IMR-90 (cell line): ENCODE measurements around the gene ZNF410. TPM values are rescaled to one million over a fixed set of nuclear protein-coding genes. Genes with fewer than 3 reads are reported as not detected.

ENCODE experiments used
- ATAC-seq: fragments of 200-7000 bp; cut with Tn5 transposase; 2 replicates; pipeline ENCODE4 v1.9.1; 2020; ENCODE audit warnings: low read depth, mild to moderate bottlenecking, moderate library complexity
- BruUV-seq: library from RNA; stranded (reverse); fragments of 400-500 nt; replicated peaks from 2 replicates; lab custom pipeline; 2021; lab: Mats Ljungman, UMichigan
- CTCF ChIA-PET: fragments of 300-600 bp; formaldehyde crosslinking; extraction: SDS; loops from one replicate; lab custom pipeline; 2021; ENCODE audit warnings: antibody characterized with exemption; lab: Yijun Ruan, JAX
- POLR2A ChIA-PET: fragments of 300-600 bp; sonication (Branson Sonifier 250); formaldehyde crosslinking; loops from one replicate; lab custom pipeline; 2022; ENCODE audit warnings: antibody characterized with exemption; ENCODE audit not compliant: unreplicated experiment; lab: Charles Lee
- DNase-seq: peaks from one replicate; pipeline ENCODE4 v3.0.0; 2013
- H2AFZ ChIP-seq: replicated peaks from 2 replicates; pipeline ENCODE3; 2013; ENCODE audit warnings: low read length, mild to moderate bottlenecking; ENCODE audit not compliant: poor library complexity
- H2AK5ac ChIP-seq: 2 replicates; pipeline ENCODE4 v1.6.1; 2013; ENCODE audit warnings: low read depth, low read length, inconsistent platforms
- H2AK9ac ChIP-seq: replicated peaks from 2 replicates; pipeline ENCODE3; 2013; ENCODE audit warnings: mild to moderate bottlenecking, low read depth, low read length, moderate library complexity; ENCODE audit not compliant: poor library complexity
- H2BK120ac ChIP-seq: 2 replicates; pipeline ENCODE4 v1.6.1; 2013; ENCODE audit warnings: low read depth, low read length, inconsistent platforms
- H2BK15ac ChIP-seq: 3 replicates; pipeline ENCODE4 v1.6.1; 2013; ENCODE audit warnings: low read depth, low read length, inconsistent platforms
- H2BK20ac ChIP-seq: 2 replicates; pipeline ENCODE4 v1.6.1; 2013; ENCODE audit warnings: low read depth, mild to moderate bottlenecking, inconsistent platforms, low read length, moderate library complexity
- H2BK5ac ChIP-seq: 2 replicates; pipeline ENCODE4 v1.6.1; 2013; ENCODE audit warnings: mild to moderate bottlenecking, low read depth, low read length, inconsistent platforms; ENCODE audit not compliant: poor library complexity, severe bottlenecking
- H3K14ac ChIP-seq: replicated peaks from 2 replicates; pipeline ENCODE4 v1.6.1; 2013; ENCODE audit warnings: low read depth, low read length, inconsistent platforms
- H3K18ac ChIP-seq: 2 replicates; pipeline ENCODE4 v1.6.1; 2013; ENCODE audit warnings: low read depth, low read length, control low read depth
- H3K23ac ChIP-seq: 2 replicates; pipeline ENCODE4 v1.6.1; 2013; ENCODE audit warnings: low read depth, low read length, inconsistent platforms
- H3K27ac ChIP-seq: 2 replicates; pipeline ENCODE4 v1.5.1; 2013; ENCODE audit warnings: mild to moderate bottlenecking, control low read depth, low read length; ENCODE audit not compliant: insufficient read depth
- H3K27me3 ChIP-seq: 2 replicates; pipeline ENCODE4 v1.6.1; 2013; ENCODE audit warnings: low read length; ENCODE audit not compliant: control insufficient read depth, insufficient read depth
- H3K36me3 ChIP-seq: 2 replicates; pipeline ENCODE4 v1.6.1; 2013; ENCODE audit warnings: low read length, mixed read lengths; ENCODE audit not compliant: control insufficient read depth, insufficient read depth
- H3K4ac ChIP-seq: 2 replicates; pipeline ENCODE4 v1.6.1; 2013; ENCODE audit warnings: low read depth, low read length, inconsistent platforms
- H3K4me1 ChIP-seq: 2 replicates; pipeline ENCODE4 v1.6.1; 2013; ENCODE audit warnings: low read length, mixed read lengths; ENCODE audit not compliant: control insufficient read depth, insufficient read depth
- H3K4me2 ChIP-seq: 2 replicates; pipeline ENCODE4 v1.6.1; 2013; ENCODE audit warnings: low read depth, mild to moderate bottlenecking, control low read depth, low read length, moderate library complexity
- H3K4me3 ChIP-seq: 2 replicates; pipeline ENCODE4 v1.5.1; 2013; ENCODE audit warnings: low read depth, mild to moderate bottlenecking, control low read depth, low read length, moderate library complexity; ENCODE audit not compliant: insufficient read depth
- H3K56ac ChIP-seq: 2 replicates; pipeline ENCODE4 v1.6.1; 2013; ENCODE audit warnings: low read length, inconsistent platforms; ENCODE audit not compliant: insufficient read depth; ENCODE audit errors: extremely low read depth
- H3K79me1 ChIP-seq, 2 experiments: 2 replicates each; pipeline ENCODE4 v1.6.1; 2013; ENCODE audit warnings: low read length in 2 of 2, inconsistent platforms in 1 of 2, low read depth in 1 of 2
- H3K9ac ChIP-seq: 2 replicates; pipeline ENCODE4 v1.6.1; 2013; ENCODE audit warnings: low read depth, low read length, control low read depth
- H3K9me1 ChIP-seq: 2 replicates; pipeline ENCODE4 v1.6.1; 2013; ENCODE audit warnings: low read length, inconsistent platforms; ENCODE audit not compliant: insufficient read depth
- H3K9me3 ChIP-seq: 2 replicates; pipeline ENCODE4 v1.6.1; 2013; ENCODE audit warnings: low read length; ENCODE audit not compliant: control insufficient read depth, insufficient read depth
- H4K20me1 ChIP-seq: 2 replicates; pipeline ENCODE4 v1.6.1; 2013; ENCODE audit warnings: low read length, inconsistent platforms; ENCODE audit not compliant: insufficient read depth
- H4K5ac ChIP-seq: 2 replicates; pipeline ENCODE4 v1.6.1; 2013; ENCODE audit warnings: mild to moderate bottlenecking, low read depth, low read length, control low read depth
- H4K8ac ChIP-seq, 2 experiments: 2 replicates each; pipeline ENCODE4 v1.6.1; 2013; ENCODE audit warnings: low read depth in 2 of 2, low read length in 2 of 2, control low read depth in 1 of 2, inconsistent platforms in 1 of 2
- H4K91ac ChIP-seq: 2 replicates; pipeline ENCODE4 v1.6.1; 2013; ENCODE audit warnings: low read depth, low read length, inconsistent platforms; ENCODE audit not compliant: insufficient read depth
- CEBPB ChIP-seq: IDR thresholded peaks from 2 replicates; pipeline ENCODE4 v1.6.1; 2012; ENCODE audit warnings: low read depth, low read length, improper control_type of control experiment
- CHD1 ChIP-seq: IDR thresholded peaks from 2 replicates; pipeline ENCODE4 v1.6.1; 2012; ENCODE audit warnings: low read depth, low read length, improper control_type of control experiment
- whole genome bisulfite sequencing, 2 experiments: methylation state at CpG; one replicate each; pipeline versions ENCODE4 v1.1.5 to v1.1.7; 2013; ENCODE audit warnings: missing lambda C conversion rate in 2 of 2; ENCODE audit not compliant: insufficient read length in 1 of 2; ENCODE audit errors: extremely low coverage in 2 of 2; 5-methylcytosine and 5-hydroxymethylcytosine counted together
- dilution Hi-C: fragments of 300-500 bp; cut with HindIII; formaldehyde crosslinking; loops from one replicate; pipeline ENCODE4 v1.14.3; 2018; ENCODE audit warnings: low sequenced_read_pairs; ENCODE audit not compliant: unreplicated experiment
- in situ Hi-C: fragments of 300-500 bp; cut with MboI; formaldehyde crosslinking; loops from 3 replicates; pipeline ENCODE4 v1.14.3; 2019; ENCODE audit warnings: low sequenced_read_pairs, inconsistent platforms, mixed read lengths
- intact Hi-C: fragments of 100-400 bp; cut with micrococcal nuclease; formaldehyde crosslinking; loops from 2 replicates; pipeline ENCODE4 v1.10.0; 2022
- polyA plus RNA-seq, 3 experiments: library from polyadenylated mRNA; depleted of rRNA; stranded (reverse); fragments of >200 nt; gene quantifications; 2 replicates each; pipeline ENCODE4 v1.2.3, GENCODE V29; 2012; ENCODE audit warnings: low replicate concordance in 1 of 3
- total RNA-seq: library from RNA; depleted of rRNA; stranded (reverse); fragments of >200 nt; gene quantifications from 2 replicates; pipeline ENCODE4 v1.2.3, GENCODE V29; 2012

The ZNF410 gene
- total and polyA plus RNA-seq, 2 of the 4 experiments (the other 2 are of a cell fraction) = 27.9 to 89.1 TPM

GRCh38 chr14:73903028-73903427, 16.4 kb downstream of the ZNF410 start:
- intact Hi-C loops = no loop called here

More at GRCh38 chr14:73903028-73903427, 16.4 kb downstream of the ZNF410 start:
- Histone ChIP-seq H3K36me3 (peaks cover 44% of the 10 kb centered on the region), H3K4ac (no peak overlapping the region), H4K8ac (no peak overlapping the region), H2AFZ (no peak overlapping the region), H3K9me1 (peaks cover 4% of the 10 kb centered on the region; the same call in 1 of the 2 replicates), H4K5ac (no peak overlapping the region), H3K14ac (no peak overlapping the region), H4K91ac (no peak overlapping the region), H4K20me1 (peaks cover 9% of the 10 kb centered on the region; the same call in 1 of the 2 replicates), H3K4me1 (no peaks in the 10 kb centered on the region), H2BK120ac (no peak overlapping the region), H3K18ac (no peak overlapping the region), H3K4me3 (no peak overlapping the region), H2BK5ac (no peak overlapping the region), H2BK20ac (no peak overlapping the region), H3K27ac (no peak overlapping the region), H3K9ac (no peak overlapping the region), H2AK5ac (no peak overlapping the region), H3K4me2 (no peak overlapping the region), H3K79me1 (peaks cover 26 to 27% of the 10 kb centered on the region in 2 experiments), H3K56ac (no peak overlapping the region), H2BK15ac (no peak overlapping the region), H3K23ac (no peak overlapping the region), H3K27me3 (no peaks in the 10 kb centered on the region), H2AK9ac (no peak overlapping the region), H3K9me3 (no peaks in the 10 kb centered on the region)
- no TSS peak for BruUV-seq
- WGBS, 2 experiments = no CpG with 5 or more reads among the region's 3 CpGs
- dilution Hi-C loops = no loop called here
- ATAC-seq (peak; percentile 86), DNase-seq (peak; percentile 35)
- TF ChIP-seq CHD1 (no peak), CEBPB (peak; percentile 77; the same call in 1 of the 2 replicates)
- POLR2A ChIA-PET = interaction anchor here (1.7 kb wide), 1 partner anchor 16 kb away, joined by 5 read pairs; the partner anchor contains the start of gene ZNF410
- in situ Hi-C loops = no loop called here
- CTCF ChIA-PET = no interaction called here
